ENCODE measurements around the gene INAFM1.

INAFM1 gene

GRCh38 chr19:47284324-47284899 lies 9.7 kb downstream of the INAFM1 start (continued):
- TF ChIP-seq, protein P1, sequence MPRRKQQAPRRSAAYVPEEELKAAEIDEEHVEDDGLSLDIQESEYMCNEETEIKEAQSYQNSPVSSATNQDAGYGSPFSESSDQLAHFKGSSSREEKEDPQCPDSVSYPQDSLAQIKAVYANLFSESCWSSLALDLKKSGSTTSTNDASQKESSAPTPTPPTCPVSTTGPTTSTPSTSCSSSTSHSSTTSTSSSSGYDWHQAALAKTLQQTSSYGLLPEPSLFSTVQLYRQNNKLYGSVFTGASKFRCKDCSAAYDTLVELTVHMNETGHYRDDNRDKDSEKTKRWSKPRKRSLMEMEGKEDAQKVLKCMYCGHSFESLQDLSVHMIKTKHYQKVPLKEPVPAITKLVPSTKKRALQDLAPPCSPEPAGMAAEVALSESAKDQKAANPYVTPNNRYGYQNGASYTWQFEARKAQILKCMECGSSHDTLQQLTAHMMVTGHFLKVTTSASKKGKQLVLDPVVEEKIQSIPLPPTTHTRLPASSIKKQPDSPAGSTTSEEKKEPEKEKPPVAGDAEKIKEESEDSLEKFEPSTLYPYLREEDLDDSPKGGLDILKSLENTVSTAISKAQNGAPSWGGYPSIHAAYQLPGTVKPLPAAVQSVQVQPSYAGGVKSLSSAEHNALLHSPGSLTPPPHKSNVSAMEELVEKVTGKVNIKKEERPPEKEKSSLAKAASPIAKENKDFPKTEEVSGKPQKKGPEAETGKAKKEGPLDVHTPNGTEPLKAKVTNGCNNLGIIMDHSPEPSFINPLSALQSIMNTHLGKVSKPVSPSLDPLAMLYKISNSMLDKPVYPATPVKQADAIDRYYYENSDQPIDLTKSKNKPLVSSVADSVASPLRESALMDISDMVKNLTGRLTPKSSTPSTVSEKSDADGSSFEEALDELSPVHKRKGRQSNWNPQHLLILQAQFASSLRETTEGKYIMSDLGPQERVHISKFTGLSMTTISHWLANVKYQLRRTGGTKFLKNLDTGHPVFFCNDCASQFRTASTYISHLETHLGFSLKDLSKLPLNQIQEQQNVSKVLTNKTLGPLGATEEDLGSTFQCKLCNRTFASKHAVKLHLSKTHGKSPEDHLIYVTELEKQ (tag by site-specific recombination; IDR thresholded peaks at IDR 0.05; ENCODE audit: borderline replicate concordance): no peak
- TF ChIP-seq ZNF223 (tag by site-specific recombination; IDR thresholded peaks at IDR 0.05) (no peak), ZNF785 (tag by site-specific recombination; IDR thresholded peaks at IDR 0.05) (no peak), ZNF214 (tag by site-specific recombination; IDR thresholded peaks at IDR 0.05; ENCODE audit: borderline replicate concordance) (no peak), ZNF211 (tag by site-specific recombination; IDR thresholded peaks at IDR 0.05; ENCODE audit: low read depth) (no peak), GLIS1 (tag by site-specific recombination; IDR thresholded peaks at IDR 0.05) (peak; percentile 66), ZNF654 (tag by site-specific recombination; IDR thresholded peaks at IDR 0.05; ENCODE audit: low read depth) (peak; percentile 72), PATZ1 (tag by site-specific recombination; IDR thresholded peaks at IDR 0.05) (no peak), ZSCAN5A (tag by site-specific recombination; IDR thresholded peaks at IDR 0.05) (no peak), SALL2 (tag by site-specific recombination; IDR thresholded peaks at IDR 0.05; ENCODE audit: borderline replicate concordance) (no peak), ZNF560 (tag by site-specific recombination; IDR thresholded peaks at IDR 0.05; ENCODE audit: borderline replicate concordance) (no peak), ZNF311 (tag by site-specific recombination; IDR thresholded peaks at IDR 0.05; ENCODE audit: borderline replicate concordance) (no peak), ZBTB17 (tag by site-specific recombination; IDR thresholded peaks at IDR 0.05) (peak; percentile 6; the same call in 1 of the 2 replicates), ZFP69B (tag by site-specific recombination; IDR thresholded peaks at IDR 0.05) (no peak), ZNF704 (tag by site-specific recombination; IDR thresholded peaks at IDR 0.05) (no peak), ZNF776 (tag by site-specific recombination; IDR thresholded peaks at IDR 0.05; ENCODE audit: borderline replicate concordance) (no peak), KLF16 (tag by site-specific recombination; IDR thresholded peaks at IDR 0.05) (0 out of 2 replicates have a peak, but pooled peaks have one; percentile 33), SP7 (tag by site-specific recombination; IDR thresholded peaks at IDR 0.05) (peak; percentile 27; the same call in 1 of the 2 replicates), ZNF184 (tag by site-specific recombination; IDR thresholded peaks at IDR 0.05) (no peak), ZNF114 (tag by site-specific recombination; IDR thresholded peaks at IDR 0.05) (no peak), ZFHX2 (tag by site-specific recombination; conservative IDR thresholded peaks at IDR 0.05) (peak; percentile 96)
- TF ChIP-seq, protein P2, sequence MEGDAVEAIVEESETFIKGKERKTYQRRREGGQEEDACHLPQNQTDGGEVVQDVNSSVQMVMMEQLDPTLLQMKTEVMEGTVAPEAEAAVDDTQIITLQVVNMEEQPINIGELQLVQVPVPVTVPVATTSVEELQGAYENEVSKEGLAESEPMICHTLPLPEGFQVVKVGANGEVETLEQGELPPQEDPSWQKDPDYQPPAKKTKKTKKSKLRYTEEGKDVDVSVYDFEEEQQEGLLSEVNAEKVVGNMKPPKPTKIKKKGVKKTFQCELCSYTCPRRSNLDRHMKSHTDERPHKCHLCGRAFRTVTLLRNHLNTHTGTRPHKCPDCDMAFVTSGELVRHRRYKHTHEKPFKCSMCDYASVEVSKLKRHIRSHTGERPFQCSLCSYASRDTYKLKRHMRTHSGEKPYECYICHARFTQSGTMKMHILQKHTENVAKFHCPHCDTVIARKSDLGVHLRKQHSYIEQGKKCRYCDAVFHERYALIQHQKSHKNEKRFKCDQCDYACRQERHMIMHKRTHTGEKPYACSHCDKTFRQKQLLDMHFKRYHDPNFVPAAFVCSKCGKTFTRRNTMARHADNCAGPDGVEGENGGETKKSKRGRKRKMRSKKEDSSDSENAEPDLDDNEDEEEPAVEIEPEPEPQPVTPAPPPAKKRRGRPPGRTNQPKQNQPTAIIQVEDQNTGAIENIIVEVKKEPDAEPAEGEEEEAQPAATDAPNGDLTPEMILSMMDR (tag by site-specific recombination; IDR thresholded peaks at IDR 0.05): peak; percentile 66
